ENCODE measurements around the gene CDKN2AIP. TPM values are rescaled to one million over a fixed set of nuclear protein-coding genes. Genes with fewer than 3 reads are reported as not detected.

The CDKN2AIP gene
- total RNA-seq, 1 donor: 31.0 TPM

DNA sequence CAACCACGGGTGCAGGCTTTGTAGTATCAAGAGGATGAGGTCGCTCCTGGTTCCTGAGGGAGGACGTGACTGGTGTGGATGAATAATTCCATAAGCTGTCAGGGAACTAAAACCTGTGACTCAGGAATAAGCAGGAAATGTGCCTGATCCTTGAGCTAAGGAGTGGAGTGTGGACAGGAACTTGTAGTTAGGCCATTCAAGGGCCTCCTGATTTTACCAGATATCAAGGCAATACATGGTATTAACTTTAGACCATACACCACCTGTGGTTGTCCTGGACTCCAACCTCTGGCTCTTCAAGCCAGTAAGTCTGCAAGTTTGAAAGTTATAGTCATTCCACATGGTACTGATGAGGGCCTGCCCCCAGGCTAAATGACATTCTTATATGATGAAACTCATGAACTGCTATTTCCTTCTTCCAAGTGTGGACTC is 48.4 kb downstream of the CDKN2AIP start:
- DNase-seq (ENCODE audit: low read depth in 2 of 3, low spot score in 2 of 3): no peak

DNA sequence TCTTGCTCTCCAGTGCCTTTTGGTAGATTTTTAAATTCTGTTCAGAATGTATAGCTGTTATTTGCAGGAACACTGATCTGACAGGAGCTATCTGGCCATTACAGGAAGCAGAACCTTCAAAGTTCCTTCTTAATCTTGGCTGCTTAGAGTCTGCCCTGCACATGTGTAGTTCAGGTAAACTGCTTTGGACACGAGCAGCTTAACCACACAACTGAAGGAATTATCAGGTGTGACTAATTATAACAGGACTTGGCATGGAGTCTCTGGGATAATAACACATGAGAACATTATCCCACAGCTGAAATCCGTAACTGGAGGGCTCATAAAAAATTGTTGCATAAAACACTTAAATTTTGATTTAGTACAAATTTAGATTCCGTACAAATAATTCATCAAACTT is 48.8 kb downstream of the CDKN2AIP start:
- no peak for DNase-seq (ENCODE audit: low read depth in 2 of 3, low spot score in 2 of 3)

- DNase-seq (ENCODE audit: low read depth in 2 of 3, low spot score in 2 of 3): no peak
Observed at GRCh38 chr4:183495184-183495583, 50.7 kb downstream of the CDKN2AIP start.

Other genes with a start within 250 kb of the CDKN2AIP start
- gene CLDN22, start 124.4 kb upstream of the CDKN2AIP start, total RNA-seq: not detected
- not detected for gene CLDN24, start 122.2 kb upstream of the CDKN2AIP start, total RNA-seq
- 14.0 TPM for gene ING2, start 60.4 kb downstream of the CDKN2AIP start, total RNA-seq
- gene RWDD4, start 214.5 kb downstream of the CDKN2AIP start, total RNA-seq: 6.5 TPM
- 35.0 TPM for gene TRAPPC11, start 214.7 kb downstream of the CDKN2AIP start, total RNA-seq